Liver (tissue), 3 donors: ENCODE results near the gene BRD3.

ENCODE experiments used
- FOXA1 ChIP-seq: IDR thresholded peaks from 2 replicates; pipeline ENCODE4 v1.6.1; 2016; ENCODE audit warnings: antibody characterized with exemption
- GABPA ChIP-seq, 2 donors: IDR thresholded peaks in 1 of 2; conservative IDR thresholded peaks in 1 of 2; 2 replicates each; pipeline ENCODE4 v1.6.1; 2016; ENCODE audit warnings: antibody characterized with exemption in 2 of 2, mild to moderate bottlenecking in 1 of 2, moderate library complexity in 1 of 2
- JUND ChIP-seq, 2 donors: IDR thresholded peaks; 2 replicates each; pipeline ENCODE4 v1.6.1; 2016; ENCODE audit warnings: antibody characterized with exemption in 2 of 2
- RAD21 ChIP-seq, 2 donors: IDR thresholded peaks; 2 replicates each; pipeline ENCODE4 v1.6.1; 2016; ENCODE audit warnings: antibody characterized with exemption in 2 of 2, mild to moderate bottlenecking in 2 of 2
- SP1 ChIP-seq: IDR thresholded peaks from 2 replicates; pipeline ENCODE4 v1.6.1; 2018; ENCODE audit warnings: antibody characterized with exemption, mild to moderate bottlenecking
- TAF1 ChIP-seq: conservative IDR thresholded peaks from 2 replicates; pipeline ENCODE4 v1.6.1; 2016; ENCODE audit warnings: antibody characterized with exemption, mild to moderate bottlenecking
- TF ChIP-seq, protein P1 (sequence below): fragments of 150-350 bp; IDR thresholded peaks from 2 replicates; pipeline ENCODE4 v1.5.1; 2017; ENCODE audit warnings: improper control_type of control experiment, low read depth, low read length; ENCODE audit not compliant: missing input control
- TF ChIP-seq, protein P2 (sequence below): IDR thresholded peaks from 2 replicates; pipeline ENCODE4 v1.6.1; 2016; ENCODE audit warnings: antibody characterized with exemption
- TF ChIP-seq, protein P3 (sequence below): IDR thresholded peaks from 2 replicates; pipeline ENCODE4 v1.6.1; 2016; ENCODE audit warnings: antibody characterized with exemption, mild to moderate bottlenecking
- TF ChIP-seq, protein P4 (sequence below): IDR thresholded peaks from 2 replicates; pipeline ENCODE4 v1.6.1; 2016; ENCODE audit warnings: antibody characterized with exemption
- TF ChIP-seq, protein P5 (sequence below): IDR thresholded peaks from 2 replicates; pipeline ENCODE4 v1.6.1; 2016; ENCODE audit warnings: antibody characterized with exemption
- donor health status: healthy.
- donor health status: healthy.

DNA sequence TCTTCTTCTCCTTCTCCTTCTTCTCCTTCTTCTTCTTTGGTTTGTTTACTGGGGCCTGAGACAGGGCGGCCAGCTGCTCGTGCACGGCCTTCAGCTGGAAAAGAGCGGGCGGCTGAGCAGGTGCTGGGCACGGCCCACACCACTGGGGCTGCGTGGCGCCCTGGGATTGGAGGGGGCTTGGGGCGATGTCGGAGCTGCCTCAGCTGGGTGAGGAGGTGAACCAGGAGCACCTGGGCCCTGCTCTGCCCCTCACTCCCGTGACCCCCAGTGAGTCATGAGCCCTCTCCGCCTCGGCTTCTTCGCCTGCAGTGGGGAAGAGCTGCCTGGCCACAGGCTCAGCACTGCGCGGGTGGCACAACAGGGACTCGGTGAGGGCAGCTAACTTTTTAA lies 27.7 kb downstream of the BRD3 start:
- TF ChIP-seq, protein P1, sequence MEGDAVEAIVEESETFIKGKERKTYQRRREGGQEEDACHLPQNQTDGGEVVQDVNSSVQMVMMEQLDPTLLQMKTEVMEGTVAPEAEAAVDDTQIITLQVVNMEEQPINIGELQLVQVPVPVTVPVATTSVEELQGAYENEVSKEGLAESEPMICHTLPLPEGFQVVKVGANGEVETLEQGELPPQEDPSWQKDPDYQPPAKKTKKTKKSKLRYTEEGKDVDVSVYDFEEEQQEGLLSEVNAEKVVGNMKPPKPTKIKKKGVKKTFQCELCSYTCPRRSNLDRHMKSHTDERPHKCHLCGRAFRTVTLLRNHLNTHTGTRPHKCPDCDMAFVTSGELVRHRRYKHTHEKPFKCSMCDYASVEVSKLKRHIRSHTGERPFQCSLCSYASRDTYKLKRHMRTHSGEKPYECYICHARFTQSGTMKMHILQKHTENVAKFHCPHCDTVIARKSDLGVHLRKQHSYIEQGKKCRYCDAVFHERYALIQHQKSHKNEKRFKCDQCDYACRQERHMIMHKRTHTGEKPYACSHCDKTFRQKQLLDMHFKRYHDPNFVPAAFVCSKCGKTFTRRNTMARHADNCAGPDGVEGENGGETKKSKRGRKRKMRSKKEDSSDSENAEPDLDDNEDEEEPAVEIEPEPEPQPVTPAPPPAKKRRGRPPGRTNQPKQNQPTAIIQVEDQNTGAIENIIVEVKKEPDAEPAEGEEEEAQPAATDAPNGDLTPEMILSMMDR, result no peak
- no peak for TF ChIP-seq JUND (IDR thresholded peaks at IDR 0.05)
- TF ChIP-seq, protein P2, sequence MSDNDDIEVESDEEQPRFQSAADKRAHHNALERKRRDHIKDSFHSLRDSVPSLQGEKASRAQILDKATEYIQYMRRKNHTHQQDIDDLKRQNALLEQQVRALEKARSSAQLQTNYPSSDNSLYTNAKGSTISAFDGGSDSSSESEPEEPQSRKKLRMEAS, result no peak
- TF ChIP-seq, protein P3, sequence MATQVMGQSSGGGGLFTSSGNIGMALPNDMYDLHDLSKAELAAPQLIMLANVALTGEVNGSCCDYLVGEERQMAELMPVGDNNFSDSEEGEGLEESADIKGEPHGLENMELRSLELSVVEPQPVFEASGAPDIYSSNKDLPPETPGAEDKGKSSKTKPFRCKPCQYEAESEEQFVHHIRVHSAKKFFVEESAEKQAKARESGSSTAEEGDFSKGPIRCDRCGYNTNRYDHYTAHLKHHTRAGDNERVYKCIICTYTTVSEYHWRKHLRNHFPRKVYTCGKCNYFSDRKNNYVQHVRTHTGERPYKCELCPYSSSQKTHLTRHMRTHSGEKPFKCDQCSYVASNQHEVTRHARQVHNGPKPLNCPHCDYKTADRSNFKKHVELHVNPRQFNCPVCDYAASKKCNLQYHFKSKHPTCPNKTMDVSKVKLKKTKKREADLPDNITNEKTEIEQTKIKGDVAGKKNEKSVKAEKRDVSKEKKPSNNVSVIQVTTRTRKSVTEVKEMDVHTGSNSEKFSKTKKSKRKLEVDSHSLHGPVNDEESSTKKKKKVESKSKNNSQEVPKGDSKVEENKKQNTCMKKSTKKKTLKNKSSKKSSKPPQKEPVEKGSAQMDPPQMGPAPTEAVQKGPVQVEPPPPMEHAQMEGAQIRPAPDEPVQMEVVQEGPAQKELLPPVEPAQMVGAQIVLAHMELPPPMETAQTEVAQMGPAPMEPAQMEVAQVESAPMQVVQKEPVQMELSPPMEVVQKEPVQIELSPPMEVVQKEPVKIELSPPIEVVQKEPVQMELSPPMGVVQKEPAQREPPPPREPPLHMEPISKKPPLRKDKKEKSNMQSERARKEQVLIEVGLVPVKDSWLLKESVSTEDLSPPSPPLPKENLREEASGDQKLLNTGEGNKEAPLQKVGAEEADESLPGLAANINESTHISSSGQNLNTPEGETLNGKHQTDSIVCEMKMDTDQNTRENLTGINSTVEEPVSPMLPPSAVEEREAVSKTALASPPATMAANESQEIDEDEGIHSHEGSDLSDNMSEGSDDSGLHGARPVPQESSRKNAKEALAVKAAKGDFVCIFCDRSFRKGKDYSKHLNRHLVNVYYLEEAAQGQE, result no peak
- TF ChIP-seq GABPA (IDR thresholded peaks at IDR 0.05 in 1 of 2, conservative IDR thresholded peaks at IDR 0.05 in 1 of 2), result no peak
- no peak for TF ChIP-seq FOXA1
- TF ChIP-seq, protein P4, sequence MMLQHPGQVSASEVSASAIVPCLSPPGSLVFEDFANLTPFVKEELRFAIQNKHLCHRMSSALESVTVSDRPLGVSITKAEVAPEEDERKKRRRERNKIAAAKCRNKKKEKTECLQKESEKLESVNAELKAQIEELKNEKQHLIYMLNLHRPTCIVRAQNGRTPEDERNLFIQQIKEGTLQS, result no peak
- no peak for TF ChIP-seq RAD21 (IDR thresholded peaks at IDR 0.05)
- TF ChIP-seq TAF1, result no peak
- TF ChIP-seq, protein P5, sequence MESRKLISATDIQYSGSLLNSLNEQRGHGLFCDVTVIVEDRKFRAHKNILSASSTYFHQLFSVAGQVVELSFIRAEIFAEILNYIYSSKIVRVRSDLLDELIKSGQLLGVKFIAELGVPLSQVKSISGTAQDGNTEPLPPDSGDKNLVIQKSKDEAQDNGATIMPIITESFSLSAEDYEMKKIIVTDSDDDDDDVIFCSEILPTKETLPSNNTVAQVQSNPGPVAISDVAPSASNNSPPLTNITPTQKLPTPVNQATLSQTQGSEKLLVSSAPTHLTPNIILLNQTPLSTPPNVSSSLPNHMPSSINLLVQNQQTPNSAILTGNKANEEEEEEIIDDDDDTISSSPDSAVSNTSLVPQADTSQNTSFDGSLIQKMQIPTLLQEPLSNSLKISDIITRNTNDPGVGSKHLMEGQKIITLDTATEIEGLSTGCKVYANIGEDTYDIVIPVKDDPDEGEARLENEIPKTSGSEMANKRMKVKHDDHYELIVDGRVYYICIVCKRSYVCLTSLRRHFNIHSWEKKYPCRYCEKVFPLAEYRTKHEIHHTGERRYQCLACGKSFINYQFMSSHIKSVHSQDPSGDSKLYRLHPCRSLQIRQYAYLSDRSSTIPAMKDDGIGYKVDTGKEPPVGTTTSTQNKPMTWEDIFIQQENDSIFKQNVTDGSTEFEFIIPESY, result no peak
- TF ChIP-seq SP1, result no peak
